ENCODE measurements around the gene C21orf58.
"Not testable (repeated sequence)": the region's sequence is repeated elsewhere in the genome, so short reads cannot be mapped to it uniquely, and the experiment has no call there.

C21orf58 gene

GRCh38 chr21:46316708-46317324 is 6.9 kb downstream of the C21orf58 start:
- ChIA-PET POLR2A (no interaction called here), CTCF (interaction anchor here (1.2 kb wide), 1 partner anchor 9 kb away, joined by 3 read pairs; no protein-coding TSS in a partner anchor)
- no peak for TF ChIP-seq CTCF (IDR thresholded peaks at IDR 0.05; ENCODE audit: insufficient read depth, low read length, missing control alignments)
- DNase-seq (ENCODE audit: low read depth, low spot score): no peak
- no peak overlapping the region for H3K4me3 ChIP-seq (ENCODE audit: low read depth, low read length)

- POLR2A ChIA-PET: no interaction called here
- CTCF ChIA-PET: no interaction called here
Measured at GRCh38 chr21:46314441-46315020, 9.1 kb downstream of the C21orf58 start.

GRCh38 chr21:46312949-46313348 is 10.7 kb downstream of the C21orf58 start:
- POLR2A ChIA-PET: no interaction called here
- CTCF ChIA-PET: interaction anchor here (1.0 to 1.3 kb wide), 2 partner anchors 13 to 170 kb away, joined by 3 read pairs; a partner anchor contains a TSS
- TF ChIP-seq CTCF (IDR thresholded peaks at IDR 0.05; ENCODE audit: insufficient read depth, low read length, missing control alignments): no peak

More at GRCh38 chr21:46314441-46315020, 9.1 kb downstream of the C21orf58 start:
- no peak for TF ChIP-seq CTCF (IDR thresholded peaks at IDR 0.05; ENCODE audit: insufficient read depth, low read length, missing control alignments)
- no peak for DNase-seq (ENCODE audit: low read depth, low spot score)
- H3K4me3 ChIP-seq (ENCODE audit: low read depth, low read length): no peak overlapping the region

GRCh38 chr21:46311568-46311967 is 12.1 kb downstream of the C21orf58 start:
- ChIA-PET CTCF (no interaction called here), POLR2A (no interaction called here)
- TF ChIP-seq CTCF (IDR thresholded peaks at IDR 0.05; ENCODE audit: insufficient read depth, low read length, missing control alignments): no peak
- no peak overlapping the region for H3K4me3 ChIP-seq (ENCODE audit: low read depth, low read length)
- no peak for DNase-seq (ENCODE audit: low read depth, low spot score)

More at GRCh38 chr21:46312949-46313348, 10.7 kb downstream of the C21orf58 start:
- no peak overlapping the region for H3K4me3 ChIP-seq (ENCODE audit: low read depth, low read length)
- no peak for DNase-seq (ENCODE audit: low read depth, low spot score)

GRCh38 chr21:46310260-46310659 is 13.4 kb downstream of the C21orf58 start:
- POLR2A ChIA-PET; DNase-seq (ENCODE audit: low read depth, low spot score); H3K4me3 ChIP-seq (ENCODE audit: low read depth, low read length): not testable (repeated sequence)
- CTCF ChIA-PET: interaction anchor here (1.0 kb wide), 1 partner anchor 22 kb away, joined by 3 read pairs; no protein-coding TSS in a partner anchor

- no peak for TF ChIP-seq CTCF (IDR thresholded peaks at IDR 0.05; ENCODE audit: insufficient read depth, low read length, missing control alignments)
- POLR2A ChIA-PET: no interaction called here
Measured at GRCh38 chr21:46308431-46308830, 15.2 kb downstream of the C21orf58 start.

More at GRCh38 chr21:46308431-46308830, 15.2 kb downstream of the C21orf58 start:
- no peak for DNase-seq (ENCODE audit: low read depth, low spot score)
- no peak overlapping the region for H3K4me3 ChIP-seq (ENCODE audit: low read depth, low read length)
- CTCF ChIA-PET: no interaction called here
